Nephron progenitor cell (in vitro differentiated cells): Measurements from ENCODE around the gene ERICH6.

Source experiments
- DNase-seq: peaks from one replicate; pipeline ENCODE4 v3.0.0; 2021
- H3K27ac Mint-ChIP-seq: 2 replicates; pipeline ENCODE4 v1.8.0; 2021; ENCODE audit warnings: mild to moderate bottlenecking, moderate library complexity, mixed read lengths
- H3K27me3 Mint-ChIP-seq: 2 replicates; pipeline ENCODE4 v1.8.0; 2021; ENCODE audit warnings: mild to moderate bottlenecking, low read depth, mixed read lengths; ENCODE audit not compliant: poor library complexity
- H3K36me3 Mint-ChIP-seq: 2 replicates; pipeline ENCODE4 v1.8.0; 2021; ENCODE audit warnings: low read depth, mixed read lengths
- H3K4me1 Mint-ChIP-seq: 2 replicates; pipeline ENCODE4 v1.8.0; 2021; ENCODE audit warnings: mixed read lengths
- H3K4me3 Mint-ChIP-seq: 2 replicates; pipeline ENCODE4 v1.8.0; 2021; ENCODE audit warnings: mild to moderate bottlenecking, moderate library complexity, mixed read lengths
- H3K9me3 Mint-ChIP-seq: 2 replicates; pipeline ENCODE4 v1.8.0; 2021; ENCODE audit warnings: mild to moderate bottlenecking, moderate library complexity, mixed read lengths
- TF ChIP-seq, protein P1 (sequence below): fragments of 200-600 bp; sonication (generic); IDR thresholded peaks from 2 replicates; pipeline ENCODE4 v1.5.0; 2021; ENCODE audit warnings: antibody characterized with exemption

Gene ERICH6

DNA sequence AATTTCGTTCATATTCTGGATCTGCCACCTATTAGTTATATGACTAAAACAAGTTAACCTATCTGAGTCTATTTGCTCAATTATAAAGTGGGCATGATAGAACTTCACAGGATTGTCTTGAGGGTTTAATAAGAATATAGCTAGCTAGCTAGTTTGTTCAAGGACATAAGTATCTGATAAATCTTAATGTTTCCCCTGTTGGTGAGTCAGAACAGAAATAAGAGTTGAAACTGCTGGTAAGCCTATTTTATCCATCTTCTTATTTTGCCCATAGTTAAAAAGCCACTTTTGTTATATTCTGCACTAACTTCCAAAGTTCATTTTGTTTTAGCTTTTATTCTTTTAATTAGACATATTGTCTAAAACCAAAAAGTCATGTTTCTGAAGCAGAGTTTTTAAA, 91.2 kb downstream of the ERICH6 start:
- TF ChIP-seq, protein P1, sequence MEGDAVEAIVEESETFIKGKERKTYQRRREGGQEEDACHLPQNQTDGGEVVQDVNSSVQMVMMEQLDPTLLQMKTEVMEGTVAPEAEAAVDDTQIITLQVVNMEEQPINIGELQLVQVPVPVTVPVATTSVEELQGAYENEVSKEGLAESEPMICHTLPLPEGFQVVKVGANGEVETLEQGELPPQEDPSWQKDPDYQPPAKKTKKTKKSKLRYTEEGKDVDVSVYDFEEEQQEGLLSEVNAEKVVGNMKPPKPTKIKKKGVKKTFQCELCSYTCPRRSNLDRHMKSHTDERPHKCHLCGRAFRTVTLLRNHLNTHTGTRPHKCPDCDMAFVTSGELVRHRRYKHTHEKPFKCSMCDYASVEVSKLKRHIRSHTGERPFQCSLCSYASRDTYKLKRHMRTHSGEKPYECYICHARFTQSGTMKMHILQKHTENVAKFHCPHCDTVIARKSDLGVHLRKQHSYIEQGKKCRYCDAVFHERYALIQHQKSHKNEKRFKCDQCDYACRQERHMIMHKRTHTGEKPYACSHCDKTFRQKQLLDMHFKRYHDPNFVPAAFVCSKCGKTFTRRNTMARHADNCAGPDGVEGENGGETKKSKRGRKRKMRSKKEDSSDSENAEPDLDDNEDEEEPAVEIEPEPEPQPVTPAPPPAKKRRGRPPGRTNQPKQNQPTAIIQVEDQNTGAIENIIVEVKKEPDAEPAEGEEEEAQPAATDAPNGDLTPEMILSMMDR = no peak
- H3K27me3 Mint-ChIP-seq = no peaks in the 10 kb centered on the region
- H3K36me3 Mint-ChIP-seq = peaks cover 85% of the 10 kb centered on the region
- no peak for DNase-seq
- peaks cover 6% of the 10 kb centered on the region for H3K4me1 Mint-ChIP-seq
- H3K27ac Mint-ChIP-seq = no peak overlapping the region
- H3K4me3 Mint-ChIP-seq = no peak overlapping the region
- H3K9me3 Mint-ChIP-seq = peaks cover 40% of the 10 kb centered on the region

DNA sequence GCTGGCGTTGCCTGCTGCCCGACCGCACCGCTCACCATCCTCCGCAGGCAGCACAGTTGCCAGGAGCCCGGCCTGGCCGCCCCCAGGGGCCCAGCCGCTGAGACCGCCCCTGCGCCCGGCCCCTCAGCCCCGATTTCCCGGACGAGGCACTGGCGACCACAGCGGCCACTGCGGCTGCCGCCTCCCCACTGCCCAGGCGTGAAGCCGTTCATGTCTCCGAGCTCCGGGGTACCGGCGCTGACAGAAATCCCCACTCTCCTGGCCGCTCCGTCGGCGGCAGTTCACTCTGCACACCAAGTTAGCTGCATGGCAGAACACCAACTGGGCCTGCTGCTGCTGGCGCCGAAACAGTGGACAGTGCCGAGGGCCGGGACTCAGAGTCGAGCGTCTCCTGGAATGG, 92.1 kb downstream of the ERICH6 start:
- peaks cover 9% of the 10 kb centered on the region for H3K4me1 Mint-ChIP-seq
- peaks cover 33% of the 10 kb centered on the region for H3K9me3 Mint-ChIP-seq
- no peak overlapping the region for H3K27ac Mint-ChIP-seq
- TF ChIP-seq, protein P1 = no peak
- H3K27me3 Mint-ChIP-seq = no peaks in the 10 kb centered on the region
- no peak for DNase-seq
- H3K4me3 Mint-ChIP-seq = no peak overlapping the region
- peaks cover 85% of the 10 kb centered on the region for H3K36me3 Mint-ChIP-seq

DNA sequence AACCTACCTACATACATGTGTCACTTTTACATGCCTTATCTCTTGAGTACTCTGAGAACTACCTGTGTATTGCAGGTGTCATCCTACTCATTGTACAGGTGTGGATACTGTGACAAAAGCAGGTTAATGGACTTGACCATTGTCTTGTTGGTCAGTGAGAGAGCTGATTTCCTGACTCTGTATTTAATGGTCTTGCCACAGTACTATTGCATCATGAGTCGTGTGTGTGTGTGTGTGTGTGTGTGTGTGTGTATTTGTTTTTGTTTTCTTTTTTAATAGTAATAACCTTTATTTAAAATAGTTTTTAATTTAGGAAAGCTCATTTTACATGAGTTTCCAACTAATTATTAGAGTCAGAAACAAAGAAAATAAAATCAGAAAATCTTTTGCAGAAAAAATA, 92.9 kb downstream of the ERICH6 start:
- DNase-seq = no peak
- no peaks in the 10 kb centered on the region for H3K27me3 Mint-ChIP-seq
- H3K4me3 Mint-ChIP-seq = no peak overlapping the region
- no peak overlapping the region for H3K27ac Mint-ChIP-seq
- peaks cover 14% of the 10 kb centered on the region for H3K4me1 Mint-ChIP-seq
- H3K36me3 Mint-ChIP-seq = peaks cover 91% of the 10 kb centered on the region
- peaks cover 36% of the 10 kb centered on the region for H3K9me3 Mint-ChIP-seq
- TF ChIP-seq, protein P1 = no peak

DNA sequence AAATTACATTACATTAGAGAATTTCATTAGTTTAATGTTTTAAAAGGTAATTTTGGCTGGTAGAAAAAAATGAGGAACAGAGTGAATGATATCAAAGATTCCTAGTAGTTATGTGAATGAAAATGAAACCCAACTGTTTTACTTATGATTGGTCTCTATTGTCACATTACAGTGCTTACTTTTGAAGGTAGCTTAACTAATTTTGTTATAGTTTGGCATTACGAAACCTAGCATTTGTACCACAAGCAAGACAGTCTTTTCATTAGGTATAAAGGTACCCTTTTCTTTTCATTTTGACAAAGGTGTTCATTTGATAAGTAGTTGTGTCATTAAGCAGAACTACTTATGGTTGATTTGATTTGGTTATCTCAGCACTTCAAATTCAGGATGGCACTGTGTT, 93.7 kb downstream of the ERICH6 start:
- Mint-ChIP-seq H3K27ac (no peak overlapping the region), H3K4me3 (no peak overlapping the region), H3K36me3 (peaks cover 92% of the 10 kb centered on the region), H3K4me1 (peaks cover 17% of the 10 kb centered on the region), H3K27me3 (no peaks in the 10 kb centered on the region), H3K9me3 (peaks cover 35% of the 10 kb centered on the region)
- TF ChIP-seq, protein P1 = no peak
- DNase-seq = no peak
